Hematopoietic multipotent progenitor cell treated with erythropoietin and hydrocortisone succinate and interleukin-3 and kit ligand, for 15 days (in vitro differentiated cells): ENCODE results near the gene AGRP.

Source experiments
- DNase-seq: peaks from one replicate; pipeline ENCODE4 v3.0.0-alpha.2; 2015; ENCODE audit warnings: low spot score

The AGRP gene

DNA sequence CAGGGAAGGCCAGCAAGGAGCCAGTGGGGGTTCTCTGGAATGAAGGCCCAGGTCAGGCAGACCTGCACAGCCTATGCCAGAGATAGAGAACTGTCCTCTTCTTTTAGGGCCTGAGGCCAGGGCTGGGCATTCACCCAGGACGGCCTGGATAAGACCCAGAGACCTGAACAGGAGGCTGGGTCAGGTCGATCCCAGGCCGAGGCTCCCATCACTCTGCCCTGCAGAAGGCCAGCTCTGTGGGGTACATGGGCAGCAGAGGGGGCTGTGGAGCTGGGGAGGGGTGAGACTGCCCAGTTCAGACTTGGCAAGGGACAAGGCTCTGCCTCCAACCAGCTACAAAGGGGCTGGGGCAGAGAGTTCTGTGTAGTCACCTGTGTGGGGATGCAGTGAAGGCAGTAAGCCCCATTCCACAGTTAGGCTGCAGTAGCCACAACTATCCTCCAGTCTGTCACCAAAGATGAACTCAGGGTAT, 37.9 kb downstream of the AGRP start:
- no peak for DNase-seq

GRCh38 chr16:67445126-67445426, 38.3 kb downstream of the AGRP start:
- DNase-seq: no peak

GRCh38 chr16:67444259-67445125, 38.9 kb downstream of the AGRP start:
- no peak for DNase-seq

GRCh38 chr16:67443265-67443664, 40.1 kb downstream of the AGRP start:
- no peak for DNase-seq

- DNase-seq: no peak
These were observed 40.6 kb downstream of the AGRP start for GRCh38 chr16:67442581-67443255.

GRCh38 chr16:67441907-67442306, 41.4 kb downstream of the AGRP start:
- no peak for DNase-seq

DNA sequence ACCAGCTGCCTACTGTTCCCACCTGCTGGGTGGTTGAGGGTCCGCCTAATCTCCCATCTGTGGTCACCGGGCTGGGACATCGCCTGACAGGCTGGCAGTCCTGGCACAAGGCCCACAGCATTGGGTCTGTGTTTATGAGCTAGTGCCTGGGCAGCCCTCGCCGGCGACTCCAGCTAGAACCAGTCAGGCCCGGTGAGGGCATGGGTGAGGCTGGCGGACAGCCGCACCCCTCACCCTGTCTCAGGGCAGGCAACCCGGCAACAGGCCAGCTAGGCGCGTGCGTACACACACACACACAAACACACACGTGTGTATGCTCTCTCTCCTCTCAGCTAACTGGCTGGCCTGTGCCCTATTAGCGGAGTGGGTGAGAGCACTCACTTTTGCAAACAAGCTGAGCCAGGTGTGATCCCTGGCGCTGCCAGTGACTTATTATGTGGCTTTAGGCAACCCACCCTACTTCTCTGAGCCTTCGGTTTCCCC, 42.0 kb downstream of the AGRP start:
- DNase-seq: peak; percentile 56

- no peak for DNase-seq
These were observed 44.4 kb downstream of the AGRP start for GRCh38 chr16:67438824-67439393.

DNA sequence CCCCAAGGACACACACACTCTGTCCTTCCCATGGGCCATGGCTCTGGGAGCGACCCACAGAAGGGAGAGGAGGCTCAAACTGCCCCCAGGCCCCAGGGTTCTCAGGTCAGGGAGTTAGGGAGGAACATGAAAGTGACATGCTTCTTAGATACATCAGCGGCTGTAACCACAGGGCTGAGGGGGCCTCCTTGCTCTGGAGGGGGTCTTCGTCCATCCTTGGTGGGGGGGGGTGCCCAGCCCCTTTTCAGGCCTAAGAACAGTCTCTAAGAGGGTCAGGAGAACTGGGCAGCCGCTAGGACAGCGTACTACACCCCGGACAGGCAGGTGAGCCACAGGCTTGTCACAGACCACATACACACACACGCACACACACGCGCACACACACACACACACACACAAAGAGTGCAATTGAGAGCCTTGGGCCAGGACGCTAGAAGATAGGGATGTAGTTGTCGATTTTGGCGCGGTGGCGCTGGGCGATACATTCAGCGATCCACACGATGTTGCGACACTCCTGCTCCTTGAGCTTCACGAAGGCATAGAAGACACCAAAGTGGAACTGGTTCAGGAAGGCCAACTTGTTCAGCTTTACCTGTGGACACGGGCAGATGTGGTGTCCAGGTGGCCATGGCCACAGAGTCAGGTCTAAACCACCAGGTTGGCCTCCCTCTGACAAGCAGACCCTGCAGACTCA, 45.1 kb downstream of the AGRP start:
- no peak for DNase-seq

- no peak for DNase-seq
These were observed 45.8 kb downstream of the AGRP start for GRCh38 chr16:67437513-67437912.

- no peak for DNase-seq
These were observed 46.6 kb downstream of the AGRP start for GRCh38 chr16:67436640-67437193.

GRCh38 chr16:67435758-67436164, 47.6 kb downstream of the AGRP start:
- DNase-seq: no peak

GRCh38 chr16:67433131-67433719, 50.1 kb downstream of the AGRP start:
- no peak for DNase-seq
